DMS153 treated with DMSO at 0.1 percent for 48 hours (cell line): ENCODE measurements around the gene CDC42SE1.

ENCODE experiments used
- DNase-seq: peaks from one replicate; lab custom pipeline; 2025; ENCODE audit not compliant: unreplicated experiment; lab: John Stamatoyannopoulos, UW

CDC42SE1 gene

DNA sequence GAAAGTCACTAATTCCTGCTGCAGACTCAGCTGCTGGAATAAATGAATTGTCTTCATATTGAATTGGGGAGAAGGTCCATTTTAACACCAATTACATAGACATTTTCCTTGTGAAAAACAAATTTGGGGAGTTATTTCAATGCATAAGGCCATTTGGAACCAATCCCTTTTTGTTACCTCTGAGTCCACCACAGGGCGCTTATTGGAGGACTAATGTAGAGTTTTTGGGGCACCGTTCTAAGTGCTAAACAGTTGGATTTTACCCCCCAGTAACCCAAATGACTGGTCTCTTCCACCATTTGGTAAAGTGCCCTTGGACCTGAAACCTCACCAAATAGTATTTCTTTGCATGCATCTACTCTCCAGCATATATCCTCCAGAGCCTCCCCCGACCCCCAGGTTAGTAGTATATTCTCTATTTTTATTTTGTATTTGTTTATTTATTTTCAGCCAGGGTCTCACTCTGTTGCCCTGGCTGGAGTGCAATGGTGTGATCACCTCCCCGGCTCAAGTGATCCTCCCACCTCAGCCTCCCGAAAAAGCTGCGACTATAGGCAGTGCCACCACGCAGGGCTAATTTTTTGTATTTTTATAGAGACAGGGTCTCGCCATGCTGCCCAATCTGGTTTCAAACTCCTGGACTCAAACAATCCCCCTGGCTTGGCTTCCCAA lies 49.6 kb downstream of the CDC42SE1 start:
- no peak for DNase-seq

DNA sequence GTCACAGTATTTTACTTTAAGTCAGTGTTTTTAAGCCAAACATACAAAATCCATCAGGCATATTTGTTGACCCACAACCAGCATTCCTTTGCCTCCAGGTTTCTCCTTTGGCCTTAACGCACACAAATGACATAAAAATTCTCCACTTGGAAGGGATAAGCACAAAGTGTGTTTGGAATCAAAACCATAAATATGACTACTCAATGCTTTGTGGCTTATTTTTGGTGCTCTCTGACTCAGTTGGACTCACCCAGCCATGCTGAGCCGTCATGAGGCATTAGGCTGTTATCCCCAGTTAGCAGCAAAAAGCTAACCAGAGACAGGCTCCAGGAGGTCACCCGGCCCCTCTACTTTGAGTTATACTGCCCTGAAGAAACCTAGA lies 50.2 kb downstream of the CDC42SE1 start:
- no peak for DNase-seq

DNA sequence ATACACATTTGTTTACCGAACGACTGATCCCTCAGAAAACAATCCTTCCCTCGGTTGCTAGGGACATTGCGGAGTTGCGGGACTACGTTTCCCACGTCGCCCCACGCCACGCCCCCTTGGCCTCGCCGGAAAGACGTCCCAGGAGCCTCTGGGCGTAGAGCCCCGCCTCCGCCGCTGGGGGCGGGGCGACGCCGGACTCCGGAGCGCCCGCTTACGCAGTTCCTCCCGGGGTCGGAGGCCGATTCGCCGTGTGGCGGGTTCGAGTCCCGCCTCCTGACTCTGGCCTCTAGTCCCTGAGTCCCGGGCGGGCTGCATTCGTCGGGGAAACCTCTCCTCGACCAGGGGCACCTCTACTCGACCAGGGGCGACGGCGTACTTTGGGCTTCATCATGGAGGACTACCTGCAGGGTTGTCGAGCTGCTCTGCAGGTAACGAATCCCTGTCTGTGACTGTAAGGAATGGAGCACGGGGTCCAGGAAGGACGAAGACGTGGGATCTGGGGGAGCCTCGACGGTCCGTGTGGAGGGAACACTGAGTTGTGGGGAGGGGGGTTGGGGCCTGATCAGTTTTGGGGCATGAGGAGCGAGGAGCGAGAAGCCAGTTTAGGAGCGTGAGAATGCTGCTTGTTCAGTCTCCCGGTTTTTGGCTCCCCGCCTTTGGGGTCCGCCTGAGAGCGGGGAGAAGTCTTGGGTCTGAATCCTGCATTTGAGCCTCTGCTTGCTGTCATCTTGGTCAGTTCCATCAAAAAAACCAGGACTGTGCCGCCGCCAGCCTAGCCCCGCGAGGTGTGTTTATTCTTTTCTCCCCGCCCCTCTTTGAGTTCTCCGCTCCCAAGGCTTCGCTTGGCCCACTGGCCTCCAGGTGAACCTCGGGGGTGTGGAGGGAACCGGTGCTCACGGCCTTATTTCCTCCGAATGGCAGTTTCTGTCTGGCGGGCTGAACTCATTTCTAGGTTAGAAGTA lies 50.9 kb downstream of the CDC42SE1 start, which contains the start of gene PRUNE1:
Gene PRUNE1, plus strand, starts transcription at position 206 of the 962 bp plus-strand sequence. Its CDS starts 184 bp downstream, at position 390.
- DNase-seq = peak; percentile 98

DNA sequence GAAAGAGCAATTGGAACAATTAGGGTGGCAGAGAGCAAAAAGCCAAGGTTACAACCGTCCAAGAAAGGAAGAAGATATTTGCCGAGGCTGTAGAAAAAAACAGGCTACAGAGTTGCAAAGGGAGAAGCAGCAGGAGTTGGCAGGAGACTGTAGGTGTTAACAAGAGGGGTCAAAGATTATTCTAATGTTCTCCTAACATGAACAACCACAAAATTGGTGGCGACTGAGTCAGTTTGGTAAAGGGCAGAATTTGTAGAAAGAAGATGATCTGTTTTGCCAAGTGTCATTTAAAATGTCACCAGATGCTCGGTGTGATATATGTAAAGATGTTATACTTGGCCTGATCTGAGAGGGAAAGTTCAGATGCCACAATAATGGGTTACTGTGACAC lies 51.6 kb downstream of the CDC42SE1 start:
- no peak for DNase-seq

DNA sequence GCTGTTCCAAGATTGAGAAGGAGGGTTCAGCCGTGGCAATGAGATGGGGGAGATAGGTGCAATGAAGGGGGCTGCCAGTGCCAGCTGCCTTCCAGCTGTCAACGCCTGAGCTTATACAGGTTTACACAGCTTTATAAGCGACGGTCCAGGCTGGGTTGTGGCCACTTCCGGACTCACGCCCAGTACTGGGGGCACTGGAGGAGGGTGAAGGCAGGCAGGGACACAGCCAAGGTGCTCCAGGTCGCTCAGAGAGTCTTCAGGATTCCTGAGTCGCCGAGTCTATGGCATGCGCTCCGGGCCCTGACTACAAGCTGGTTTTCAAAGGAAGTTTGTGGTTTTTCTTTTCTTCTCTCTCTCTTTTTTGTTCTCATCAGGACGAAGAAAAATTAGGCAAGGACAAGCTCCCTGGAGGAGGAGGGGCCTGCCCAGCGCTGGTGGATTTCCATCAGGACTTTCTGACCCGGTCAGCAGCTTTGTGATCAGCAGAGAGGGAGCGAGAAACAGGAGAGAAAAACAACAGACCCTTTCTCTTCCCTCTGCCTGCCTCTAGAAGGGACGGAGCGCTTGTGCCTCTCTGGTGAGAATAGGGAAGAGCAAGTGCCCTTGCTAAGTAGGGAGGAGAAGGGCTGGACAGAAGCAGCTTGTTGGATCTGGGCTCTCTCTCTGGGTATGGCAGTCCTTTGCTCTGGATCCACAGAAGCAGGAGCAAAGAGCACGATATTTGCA lies 52.9 kb downstream of the CDC42SE1 start, which contains the start of gene MINDY1:
Gene MINDY1, minus strand, starts transcription at position 576 of the 726 bp plus-strand sequence. CDS start 4,285 bp downstream, outside the sequence.
- peak; percentile 89 for DNase-seq

DNA sequence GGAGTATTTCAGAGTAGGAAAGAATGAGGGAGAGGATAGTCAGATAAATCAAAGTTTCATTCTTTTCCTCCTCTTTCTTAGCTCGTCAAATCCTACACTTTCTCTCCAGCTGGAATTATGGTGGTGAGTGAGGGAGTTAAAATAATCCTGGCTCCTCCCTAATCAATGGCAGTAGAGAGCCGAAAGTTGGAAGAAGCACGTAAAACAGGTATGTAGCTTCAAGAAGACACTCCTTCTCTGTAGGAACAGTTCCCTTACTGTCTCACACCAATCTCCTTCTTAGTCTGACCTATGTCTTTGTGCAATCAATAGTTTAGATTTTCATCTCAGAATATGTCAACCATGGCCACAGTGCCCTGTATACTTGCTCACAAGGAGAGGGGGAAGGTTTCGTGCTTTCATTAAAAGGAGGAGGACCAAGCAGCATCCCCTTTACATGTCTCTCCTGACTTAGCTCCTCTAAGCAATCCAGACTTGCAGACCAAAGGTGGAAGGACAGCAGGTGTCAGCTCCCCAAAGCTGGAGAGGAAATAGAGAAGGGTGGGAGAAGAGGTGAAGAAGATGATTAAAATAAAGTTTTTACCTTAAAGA lies 53.6 kb downstream of the CDC42SE1 start:
- no peak for DNase-seq

DNA sequence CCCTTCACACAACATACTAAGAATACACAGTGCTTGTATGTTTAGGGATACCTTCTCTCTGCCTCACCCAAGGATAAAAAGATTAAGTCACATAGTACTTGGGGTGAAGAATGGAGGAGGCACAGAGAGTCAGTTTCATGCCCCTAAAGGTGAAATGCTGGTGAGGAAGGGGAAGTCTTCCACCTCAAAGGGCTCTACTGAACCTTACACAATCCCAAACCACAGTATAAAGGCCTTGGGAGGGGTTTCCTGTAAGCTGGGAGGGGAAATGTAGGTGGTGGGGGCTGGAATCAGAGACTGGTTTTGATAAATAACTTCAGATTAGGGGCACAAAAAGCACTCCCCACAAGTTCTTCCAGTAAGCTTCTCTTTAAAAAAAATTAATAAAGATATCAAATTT lies 56.2 kb downstream of the CDC42SE1 start:
- no peak for DNase-seq

DNA sequence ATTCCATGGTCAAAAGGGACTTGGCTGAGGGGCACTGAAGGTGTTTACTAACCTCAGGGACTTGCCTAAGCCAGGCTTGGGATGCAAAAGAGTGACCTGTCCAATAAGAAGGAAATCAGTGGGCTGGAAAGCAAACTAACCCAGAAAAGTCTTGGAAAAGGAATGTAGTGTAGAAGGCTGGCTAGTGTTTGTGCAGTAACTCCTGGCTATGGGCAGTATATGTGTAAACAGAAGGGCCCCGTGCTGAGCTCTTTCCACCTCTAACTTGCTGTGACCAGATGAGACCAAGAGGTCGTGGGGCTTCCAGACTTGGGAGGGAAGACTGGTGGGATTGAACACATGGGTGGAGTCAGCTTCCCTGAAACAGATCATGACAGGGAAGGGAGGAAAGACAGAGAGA lies 56.8 kb downstream of the CDC42SE1 start:
- no peak for DNase-seq

DNA sequence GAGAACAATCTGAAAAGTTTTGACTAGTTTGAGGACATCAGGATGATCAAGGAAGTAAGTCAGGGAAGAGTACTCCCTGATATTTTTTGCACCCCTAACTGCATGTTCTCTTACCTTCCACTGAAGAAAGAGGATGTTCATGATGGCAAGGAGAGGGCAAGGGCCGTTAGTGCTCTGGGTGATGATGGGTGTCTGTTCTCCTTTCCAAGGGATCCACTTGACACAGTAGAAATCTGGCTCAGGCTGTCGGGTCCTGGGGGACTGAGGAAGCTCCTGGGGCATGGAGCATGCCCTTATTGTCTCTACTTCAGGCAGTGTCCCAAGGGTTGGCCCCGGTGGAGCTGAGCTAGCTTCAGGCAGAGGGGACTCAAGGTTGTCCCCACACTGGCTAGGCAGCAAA lies 57.4 kb downstream of the CDC42SE1 start:
- DNase-seq = no peak

DNA sequence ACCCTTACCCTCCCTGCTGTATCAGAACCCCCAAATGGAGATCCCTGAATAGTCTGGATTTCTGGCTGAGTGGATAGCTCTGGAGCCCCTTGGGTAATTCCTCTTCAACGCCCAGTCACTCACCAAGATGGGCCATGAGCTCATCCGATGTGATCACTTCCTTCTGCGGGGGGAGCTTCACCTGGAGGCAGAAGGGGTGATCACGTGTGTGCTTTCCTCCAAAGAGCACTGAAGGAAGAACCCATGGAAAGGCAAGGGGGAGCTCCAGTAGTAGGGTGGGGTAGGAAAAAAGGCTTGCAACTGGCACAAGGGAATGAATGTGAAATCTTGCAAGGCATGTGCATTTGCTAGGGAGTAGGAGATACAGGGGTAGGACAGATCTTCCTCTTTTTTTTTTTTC lies 57.8 kb downstream of the CDC42SE1 start:
- no peak for DNase-seq
